Calu3 (cell line): ENCODE results near the gene RBM47. TPM values are rescaled to one million over a fixed set of nuclear protein-coding genes. Genes with fewer than 3 reads are reported as not detected.

ENCODE experiments used
- BruUV-seq: library from RNA; stranded (reverse); fragments of 400-500 nt; replicated peaks from 2 replicates; lab custom pipeline; 2021; lab: Mats Ljungman, UMichigan
- CTCF ChIA-PET: fragments of 300-600 bp; sonication (Branson Sonifier 250); formaldehyde crosslinking; loops from one replicate; lab custom pipeline; 2022; ENCODE audit warnings: antibody characterized with exemption; lab: Charles Lee
- DNase-seq: peaks from one replicate; pipeline ENCODE4 v3.0.0; 2022
- H3K27ac Mint-ChIP-seq: one replicate; pipeline ENCODE4 v1.8.0; 2022; ENCODE audit warnings: mixed read lengths; ENCODE audit not compliant: unreplicated experiment
- H3K27me3 Mint-ChIP-seq: one replicate; pipeline ENCODE4 v1.8.0; 2022; ENCODE audit warnings: mixed read lengths; ENCODE audit not compliant: unreplicated experiment
- H3K36me3 Mint-ChIP-seq: one replicate; pipeline ENCODE4 v1.8.0; 2022; ENCODE audit warnings: mild to moderate bottlenecking, moderate library complexity, mixed read lengths; ENCODE audit not compliant: insufficient read depth, unreplicated experiment
- H3K4me1 Mint-ChIP-seq: one replicate; pipeline ENCODE4 v1.8.0; 2022; ENCODE audit warnings: mild to moderate bottlenecking, low read depth, mixed read lengths; ENCODE audit not compliant: unreplicated experiment
- H3K4me3 Mint-ChIP-seq: one replicate; pipeline ENCODE4 v1.8.0; 2022; ENCODE audit warnings: mild to moderate bottlenecking, low read depth, moderate library complexity, mixed read lengths; ENCODE audit not compliant: unreplicated experiment
- H3K9me3 Mint-ChIP-seq: one replicate; pipeline ENCODE4 v1.8.0; 2022; ENCODE audit warnings: low read depth, mixed read lengths; ENCODE audit not compliant: unreplicated experiment
- intact Hi-C: fragments of 100-400 bp; cut with micrococcal nuclease; formaldehyde crosslinking; loops from one replicate; pipeline ENCODE4 v1.10.0; 2022; ENCODE audit not compliant: unreplicated experiment
- total RNA-seq: library from RNA; stranded (reverse); gene quantifications from 2 replicates; pipeline ENCODE4 v1.2.3, GENCODE V29; 2022
- TF ChIP-seq, protein P1 (sequence below): fragments of 200-600 bp; IDR thresholded peaks from one replicate; pipeline ENCODE4 v1.8.0; 2022; ENCODE audit warnings: antibody characterized with exemption; ENCODE audit not compliant: unreplicated experiment

The RBM47 gene
- total RNA-seq, 1 experiment from 2014 or later, result 86.6 TPM

DNA sequence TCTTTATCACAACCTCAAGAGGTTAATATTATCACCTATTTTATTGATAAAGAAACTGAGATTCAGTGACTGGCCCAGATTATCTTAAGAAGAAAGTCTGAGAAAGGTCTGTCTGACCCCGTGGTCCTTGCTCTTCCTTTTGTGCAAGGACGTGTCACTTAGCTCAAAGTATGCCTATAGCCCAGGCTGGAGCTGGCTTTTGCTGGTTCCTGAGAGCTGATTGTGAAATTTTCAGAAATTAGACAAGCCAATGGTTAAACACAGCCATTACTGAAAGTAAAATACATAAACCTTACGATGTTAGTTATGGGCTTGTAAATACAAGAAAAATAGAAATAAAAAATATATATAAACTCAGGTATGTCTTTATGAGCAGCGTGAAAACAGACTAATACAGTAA lies 224.5 kb downstream of the RBM47 start:
- CTCF ChIA-PET, result no interaction called here
- intact Hi-C loops, result no loop called here
- Mint-ChIP-seq H3K27me3 (no peaks in the 10 kb centered on the region), H3K36me3 (peaks cover 14% of the 10 kb centered on the region), H3K27ac (no peak overlapping the region), H3K4me1 (peaks cover 25% of the 10 kb centered on the region), H3K4me3 (no peak overlapping the region), H3K9me3 (peaks cover 5% of the 10 kb centered on the region)
- no TSS peak for BruUV-seq
- no peak for DNase-seq
- TF ChIP-seq, protein P1, sequence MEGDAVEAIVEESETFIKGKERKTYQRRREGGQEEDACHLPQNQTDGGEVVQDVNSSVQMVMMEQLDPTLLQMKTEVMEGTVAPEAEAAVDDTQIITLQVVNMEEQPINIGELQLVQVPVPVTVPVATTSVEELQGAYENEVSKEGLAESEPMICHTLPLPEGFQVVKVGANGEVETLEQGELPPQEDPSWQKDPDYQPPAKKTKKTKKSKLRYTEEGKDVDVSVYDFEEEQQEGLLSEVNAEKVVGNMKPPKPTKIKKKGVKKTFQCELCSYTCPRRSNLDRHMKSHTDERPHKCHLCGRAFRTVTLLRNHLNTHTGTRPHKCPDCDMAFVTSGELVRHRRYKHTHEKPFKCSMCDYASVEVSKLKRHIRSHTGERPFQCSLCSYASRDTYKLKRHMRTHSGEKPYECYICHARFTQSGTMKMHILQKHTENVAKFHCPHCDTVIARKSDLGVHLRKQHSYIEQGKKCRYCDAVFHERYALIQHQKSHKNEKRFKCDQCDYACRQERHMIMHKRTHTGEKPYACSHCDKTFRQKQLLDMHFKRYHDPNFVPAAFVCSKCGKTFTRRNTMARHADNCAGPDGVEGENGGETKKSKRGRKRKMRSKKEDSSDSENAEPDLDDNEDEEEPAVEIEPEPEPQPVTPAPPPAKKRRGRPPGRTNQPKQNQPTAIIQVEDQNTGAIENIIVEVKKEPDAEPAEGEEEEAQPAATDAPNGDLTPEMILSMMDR, result no peak

DNA sequence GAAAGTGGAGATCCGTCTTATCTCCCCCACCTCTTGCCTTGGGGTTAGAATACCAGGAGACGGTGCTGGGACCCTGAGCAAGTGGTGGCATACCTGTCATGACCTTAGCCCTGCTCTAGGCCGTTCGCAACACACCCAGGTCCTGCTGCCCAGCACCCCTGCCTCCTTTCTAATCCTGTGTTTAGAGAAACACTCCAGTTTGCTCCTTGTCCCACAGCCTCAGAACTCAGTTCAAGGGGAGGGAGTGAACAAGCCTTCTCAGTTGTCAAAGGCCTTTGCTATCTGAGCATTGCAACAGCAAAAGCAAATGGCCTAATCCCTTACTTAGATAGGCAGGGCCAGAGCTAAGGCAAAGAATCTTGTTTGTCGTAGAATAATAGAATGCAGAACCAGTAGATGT lies 226.6 kb downstream of the RBM47 start:
- CTCF ChIA-PET, result no interaction called here
- Mint-ChIP-seq H3K36me3 (peaks cover 14% of the 10 kb centered on the region), H3K4me3 (no peak overlapping the region), H3K4me1 (peaks cover 25% of the 10 kb centered on the region), H3K27ac (no peak overlapping the region), H3K27me3 (no peaks in the 10 kb centered on the region), H3K9me3 (peaks cover 5% of the 10 kb centered on the region)
- intact Hi-C loops, result no loop called here
- TF ChIP-seq, protein P1, result no peak
- BruUV-seq, result no TSS peak
- no peak for DNase-seq

DNA sequence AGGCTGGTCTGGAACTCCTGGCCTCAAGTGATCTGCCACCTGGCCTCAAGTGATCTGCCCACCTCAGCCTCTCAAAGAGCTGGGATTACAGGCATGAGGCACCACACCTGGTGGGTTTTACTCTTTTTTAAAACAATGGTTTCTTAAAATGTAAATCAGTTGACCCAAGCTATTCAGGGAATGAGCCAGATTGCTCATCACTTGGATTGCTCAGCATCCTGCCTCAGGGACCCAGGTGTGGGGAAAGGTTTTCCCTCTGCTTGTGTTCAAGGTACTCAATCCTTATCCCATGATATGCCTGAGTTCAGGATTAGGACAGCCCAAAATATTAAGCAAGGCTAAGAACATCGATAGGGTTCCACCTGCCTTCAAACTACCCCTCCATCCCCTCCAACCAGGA lies 227.1 kb downstream of the RBM47 start:
- Mint-ChIP-seq H3K9me3 (peaks cover under 1% of the 10 kb centered on the region), H3K36me3 (peaks cover 14% of the 10 kb centered on the region), H3K4me3 (no peak overlapping the region), H3K27ac (no peak overlapping the region), H3K27me3 (no peaks in the 10 kb centered on the region), H3K4me1 (peaks cover 25% of the 10 kb centered on the region)
- CTCF ChIA-PET, result no interaction called here
- DNase-seq, result no peak
- intact Hi-C loops, result no loop called here
- no TSS peak for BruUV-seq
- TF ChIP-seq, protein P1, result no peak

DNA sequence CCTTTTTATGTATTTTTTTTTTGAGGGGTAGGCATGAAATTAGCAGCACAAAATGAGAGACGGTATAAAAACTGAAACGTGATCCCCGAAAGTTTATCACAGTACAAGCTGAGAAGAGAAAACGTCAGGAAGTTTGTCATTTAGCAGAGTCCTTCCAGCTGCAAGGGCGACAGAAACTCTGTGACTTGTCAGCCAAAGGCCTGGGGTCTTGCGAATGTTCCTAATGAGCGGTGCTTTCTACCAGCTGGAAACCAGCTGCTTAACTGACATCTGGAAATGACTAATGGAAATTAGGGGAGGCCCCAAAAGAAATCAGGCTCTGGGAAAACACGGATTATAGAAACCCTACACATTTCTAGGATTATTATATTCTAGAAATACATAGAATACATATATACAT lies 228.0 kb downstream of the RBM47 start:
- no peaks in the 10 kb centered on the region for H3K27me3 Mint-ChIP-seq
- BruUV-seq, result no TSS peak
- DNase-seq, result no peak
- TF ChIP-seq, protein P1, result no peak
- no peak overlapping the region for H3K27ac Mint-ChIP-seq
- CTCF ChIA-PET, result no interaction called here
- H3K9me3 Mint-ChIP-seq, result no peaks in the 10 kb centered on the region
- H3K4me1 Mint-ChIP-seq, result peaks cover 25% of the 10 kb centered on the region
- intact Hi-C loops, result no loop called here
- H3K4me3 Mint-ChIP-seq, result no peak overlapping the region
- H3K36me3 Mint-ChIP-seq, result peaks cover 14% of the 10 kb centered on the region
